ENCODE measurements around the gene MMP21. TPM values are rescaled to one million over a fixed set of nuclear protein-coding genes. Genes with fewer than 3 reads are reported as not detected.

MMP21 gene
- total and polyA plus RNA-seq, 10 of the 15 experiments (the other 5 are each of a cell fraction or from before 2014, with no cell fraction given): 0.08 to 0.24 TPM; not detected in 8

DNA sequence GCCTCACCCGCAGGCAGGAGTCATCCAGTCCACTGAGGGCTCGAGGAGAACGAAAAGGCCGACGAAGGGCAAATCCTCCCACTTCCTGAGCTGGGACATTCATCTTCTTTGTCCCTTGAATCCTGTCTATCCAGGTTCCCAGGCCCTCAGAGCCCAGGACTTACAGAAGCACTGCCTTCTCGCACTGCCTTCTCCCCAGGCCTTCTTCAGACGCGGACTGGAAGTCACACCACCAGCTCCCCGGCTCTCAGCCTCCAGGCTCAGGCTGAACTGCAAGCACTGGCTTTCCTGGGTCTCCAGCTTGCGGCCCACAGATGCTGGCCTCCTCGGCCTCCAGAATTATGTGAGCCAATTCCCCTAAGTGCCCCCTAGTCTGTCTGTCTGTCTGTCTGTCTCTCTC lies 6.4 kb upstream of the MMP21 start:
- Histone ChIP-seq H3K27me3 (replicated peaks in 1 of 2; ENCODE audit: control insufficient read depth in 2 of 2, insufficient read depth in 2 of 2, low read length in 1 of 2) (no peaks in the 10 kb centered on the region), H3K9ac (ENCODE audit: control insufficient read depth, insufficient read depth, low read length) (no peak overlapping the region), H3K4me1 (ENCODE audit: control insufficient read depth, insufficient read depth, low read length) (peaks cover 10% of the 10 kb centered on the region), H2AFZ (ENCODE audit: control insufficient read depth, low read depth, low read length) (no peak overlapping the region), H4K20me1 (ENCODE audit: control insufficient read depth, insufficient read depth) (no peaks in the 10 kb centered on the region), H3K27ac (ENCODE audit: control insufficient read depth, insufficient read depth) (no peak overlapping the region), H3K79me2 (ENCODE audit: control insufficient read depth, insufficient read depth, low read length) (no peaks in the 10 kb centered on the region), H3K4me2 (ENCODE audit: control insufficient read depth, insufficient read depth) (no peak overlapping the region), H3K4me3 (no peak overlapping the region), H3K9me3 (replicated peaks; ENCODE audit: control insufficient read depth, insufficient read depth, low read length) (no peaks in the 10 kb centered on the region), H3K36me3 (ENCODE audit: control insufficient read depth in 2 of 2, insufficient read depth in 2 of 2, low read length in 1 of 2) (no peaks in the 10 kb centered on the region)
- intact Hi-C loops (cut with micrococcal nuclease; ENCODE audit: unreplicated experiment): loop anchor here (5.0 kb wide), 1 partner anchor 40 kb away; the partner anchor contains the start of genes BCCIP and UROS
- ChIA-PET RAD21 (ENCODE audit: unreplicated experiment) (no interaction called here), POLR2A (no interaction called here), CTCF (interaction anchor here (1.0 kb wide), 1 partner anchor 734 kb away, joined by 3 read pairs; no protein-coding TSS in a partner anchor), SMC1A (ENCODE audit: uncharacterized antibody, unreplicated experiment) (no interaction called here)
- in situ Hi-C loops (cut with MboI): no loop called here
- DNase-seq (ENCODE audit: low read depth, low spot score) (no peak), FAIRE-seq (no peak), ATAC-seq (no peak)
- WGBS (ENCODE audit: insufficient coverage, insufficient replicate concordance, low lambda C conversion rate, missing lambda C conversion rate): 91% methylated on average over 11 of the region's 11 CpGs
- no TSS peak for BruUV-seq (replicated peaks)
- TF ChIP-seq STAT1 (conservative IDR thresholded peaks at IDR 0.05) (no peak), EGR1 (IDR thresholded peaks at IDR 0.05; ENCODE audit: borderline replicate concordance in 1 of 2, low read depth in 2 of 2, low read length in 2 of 2) (no peak), BHLHE40 (IDR thresholded peaks at IDR 0.05; ENCODE audit: borderline replicate concordance in 1 of 2, low read depth in 2 of 2, low read length in 1 of 2) (no peak), PKNOX1 (IDR thresholded peaks at IDR 0.05) (no peak), SIN3A (IDR thresholded peaks at IDR 0.05; ENCODE audit: low read depth, low read length) (no peak)

- Histone ChIP-seq H2AFZ (ENCODE audit: control insufficient read depth, low read depth, low read length) (no peak overlapping the region), H3K79me2 (ENCODE audit: control insufficient read depth, insufficient read depth, low read length) (no peaks in the 10 kb centered on the region), H3K9me3 (replicated peaks; ENCODE audit: control insufficient read depth, insufficient read depth, low read length) (no peaks in the 10 kb centered on the region), H3K4me1 (ENCODE audit: control insufficient read depth, insufficient read depth, low read length) (peaks cover 10% of the 10 kb centered on the region), H3K4me2 (ENCODE audit: control insufficient read depth, insufficient read depth) (no peak overlapping the region), H4K20me1 (ENCODE audit: control insufficient read depth, insufficient read depth) (no peaks in the 10 kb centered on the region), H3K27ac (ENCODE audit: control insufficient read depth, insufficient read depth) (no peak overlapping the region), H3K9ac (ENCODE audit: control insufficient read depth, insufficient read depth, low read length) (no peak overlapping the region), H3K27me3 (replicated peaks in 1 of 2; ENCODE audit: control insufficient read depth in 2 of 2, insufficient read depth in 2 of 2, low read length in 1 of 2) (no peaks in the 10 kb centered on the region), H3K36me3 (ENCODE audit: control insufficient read depth in 2 of 2, insufficient read depth in 2 of 2, low read length in 1 of 2) (no peaks in the 10 kb centered on the region), H3K4me3 (no peak overlapping the region)
- RAD21 ChIA-PET (ENCODE audit: unreplicated experiment): no interaction called here
- no peak for ATAC-seq
- in situ Hi-C loops (cut with MboI): no loop called here
- 79% methylated on average over 8 of the region's 8 CpGs for WGBS (ENCODE audit: insufficient coverage, insufficient replicate concordance, low lambda C conversion rate, missing lambda C conversion rate)
- POLR2A ChIA-PET: no interaction called here
- intact Hi-C loops (cut with micrococcal nuclease; ENCODE audit: unreplicated experiment): loop anchor here (5.0 kb wide), 1 partner anchor 41 kb away; the partner anchor contains the start of genes BCCIP and UROS
- no peak for FAIRE-seq
- SMC1A ChIA-PET (ENCODE audit: uncharacterized antibody, unreplicated experiment): no interaction called here
- no TSS peak for BruUV-seq (replicated peaks)
- no peak for DNase-seq (ENCODE audit: low read depth, low spot score)
- CTCF ChIA-PET: interaction anchor here (1.0 kb wide), 1 partner anchor 733 kb away, joined by 3 read pairs; no protein-coding TSS in a partner anchor
- TF ChIP-seq JUNB (IDR thresholded peaks at IDR 0.05): no peak
- TF ChIP-seq RAD21 (IDR thresholded peaks at IDR 0.05; ENCODE audit: insufficient read depth, low read depth, low read length): no peak
- TF ChIP-seq LARP7 (IDR thresholded peaks at IDR 0.05): no peak
- no peak for TF ChIP-seq YBX1 (IDR thresholded peaks at IDR 0.05)
- no peak for TF ChIP-seq JUND (IDR thresholded peaks at IDR 0.05; ENCODE audit: low read depth, low read length)
Measured at GRCh38 chr10:125781374-125781773, 5.8 kb upstream of the MMP21 start.
